NCI-H2196 (cell line): ENCODE data around the gene SLC13A3.

Experiments
- DNase-seq: peaks from one replicate; lab custom pipeline; 2025; ENCODE audit not compliant: unreplicated experiment; lab: John Stamatoyannopoulos, UW

Gene SLC13A3

GRCh38 chr20:46562373-46563169 lies 88.7 kb downstream of the SLC13A3 start:
- peak; percentile 40 for DNase-seq

GRCh38 chr20:46562009-46562372 lies 89.3 kb downstream of the SLC13A3 start:
- no peak for DNase-seq

DNA sequence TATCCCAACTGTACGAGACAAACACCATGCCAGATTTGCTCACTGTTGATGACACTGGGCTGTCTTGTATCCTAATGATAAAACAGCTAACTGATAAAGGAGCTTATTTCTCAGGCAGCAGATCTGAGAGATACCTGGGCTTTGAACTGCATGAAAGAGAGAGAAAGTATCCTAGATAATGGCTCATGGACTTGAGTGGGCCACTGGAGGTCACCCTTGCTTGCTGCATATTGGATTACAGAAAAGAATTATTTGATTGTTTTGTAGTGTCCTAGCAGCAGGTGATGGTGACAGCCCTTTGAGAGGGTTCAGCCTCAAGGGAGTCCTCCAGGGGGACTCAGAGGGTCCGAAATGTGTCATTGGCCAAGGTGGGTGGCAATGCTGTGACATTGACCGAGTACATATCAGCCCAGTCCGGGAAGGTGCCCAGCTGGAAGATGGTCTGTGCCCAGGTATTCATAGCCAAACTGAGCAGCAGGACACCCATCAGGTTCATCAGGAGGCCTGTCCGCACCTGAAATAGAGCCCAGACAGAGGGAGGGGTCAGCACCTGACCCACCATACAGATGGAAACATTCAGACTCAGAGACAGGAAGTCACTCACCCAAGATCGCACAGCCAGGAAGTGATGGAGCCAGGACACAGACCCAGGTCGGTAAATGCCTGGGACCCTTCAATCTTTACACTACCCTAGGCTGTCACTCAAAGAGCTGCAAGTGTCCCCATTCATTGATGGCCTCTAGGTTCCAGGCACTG lies 91.4 kb downstream of the SLC13A3 start:
- peak; percentile 42 for DNase-seq

DNA sequence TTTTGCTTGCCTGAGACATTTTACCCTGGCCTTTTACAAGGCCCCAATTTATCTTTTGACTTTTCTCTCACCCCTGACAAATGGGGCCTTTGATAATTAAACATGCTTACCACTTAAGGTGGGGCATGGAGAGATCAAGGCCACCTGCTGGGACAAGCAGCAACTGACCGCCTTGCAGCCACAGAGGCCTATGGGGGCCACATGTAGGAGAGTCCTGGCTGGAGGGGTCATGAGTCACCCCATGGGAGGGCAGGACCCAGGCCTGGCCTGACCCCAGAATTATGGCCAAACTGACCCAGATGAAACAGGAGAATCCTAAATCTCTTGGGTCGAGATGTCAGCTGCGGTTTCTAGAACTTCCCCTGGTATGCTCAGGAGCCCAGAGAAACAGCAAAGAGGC lies 92.3 kb downstream of the SLC13A3 start:
- DNase-seq = no peak

- no peak for DNase-seq
Observed at GRCh38 chr20:46558511-46558959, 92.7 kb downstream of the SLC13A3 start.

GRCh38 chr20:46557231-46557956 lies 93.9 kb downstream of the SLC13A3 start:
- DNase-seq = no peak

GRCh38 chr20:46555370-46555956 lies 95.8 kb downstream of the SLC13A3 start:
- DNase-seq = no peak

- no peak for DNase-seq
Observed at GRCh38 chr20:46554828-46555227, 96.4 kb downstream of the SLC13A3 start.

- DNase-seq = no peak
Observed at GRCh38 chr20:46553926-46554325, 97.3 kb downstream of the SLC13A3 start.

DNA sequence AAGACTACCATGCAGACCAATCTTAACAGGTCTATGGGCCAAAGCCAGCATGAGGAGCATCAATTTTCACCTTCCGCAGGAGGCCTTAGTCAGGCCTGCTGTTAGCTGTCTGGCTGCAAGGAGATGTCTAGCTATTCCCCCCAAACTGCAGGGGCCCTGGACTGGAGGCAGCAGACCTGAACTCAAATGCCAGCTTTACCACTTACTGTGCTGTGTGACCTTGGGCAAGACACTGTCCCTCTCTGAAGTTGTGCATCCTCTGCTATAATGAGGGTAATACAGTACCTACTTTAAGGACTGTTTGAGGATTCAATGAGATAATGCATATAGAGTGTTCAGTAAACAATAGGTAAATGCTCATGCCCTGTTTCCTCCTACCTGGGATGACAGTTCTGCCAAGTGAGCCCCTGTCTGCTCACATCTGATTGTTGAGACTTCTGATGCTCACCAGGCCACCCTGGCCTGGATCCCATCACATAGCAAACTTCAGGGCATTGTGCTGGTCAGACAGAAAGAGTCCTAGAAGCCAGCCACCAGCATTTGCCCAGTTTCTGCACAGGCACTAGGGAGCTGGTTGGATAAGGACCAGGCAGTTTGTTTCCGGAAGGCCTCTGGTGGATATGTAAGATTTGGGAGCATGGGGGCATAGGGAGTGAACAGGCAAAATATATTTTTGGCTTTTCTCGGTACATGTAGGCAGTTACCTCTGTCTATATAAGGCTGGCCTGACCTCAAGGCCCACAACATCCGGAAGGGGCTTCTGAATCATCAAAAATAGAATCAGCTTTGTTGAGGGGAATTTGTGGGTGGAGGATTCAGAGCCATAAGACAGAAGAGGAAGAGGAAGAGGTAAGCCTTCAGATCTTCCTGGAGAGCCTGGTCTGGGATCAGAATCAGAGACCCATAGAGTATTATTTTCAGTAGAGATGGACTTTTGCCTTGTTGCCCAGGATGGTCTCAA lies 98.5 kb downstream of the SLC13A3 start:
- no peak for DNase-seq

GRCh38 chr20:46551522-46552381 lies 99.5 kb downstream of the SLC13A3 start:
- no peak for DNase-seq

DNA sequence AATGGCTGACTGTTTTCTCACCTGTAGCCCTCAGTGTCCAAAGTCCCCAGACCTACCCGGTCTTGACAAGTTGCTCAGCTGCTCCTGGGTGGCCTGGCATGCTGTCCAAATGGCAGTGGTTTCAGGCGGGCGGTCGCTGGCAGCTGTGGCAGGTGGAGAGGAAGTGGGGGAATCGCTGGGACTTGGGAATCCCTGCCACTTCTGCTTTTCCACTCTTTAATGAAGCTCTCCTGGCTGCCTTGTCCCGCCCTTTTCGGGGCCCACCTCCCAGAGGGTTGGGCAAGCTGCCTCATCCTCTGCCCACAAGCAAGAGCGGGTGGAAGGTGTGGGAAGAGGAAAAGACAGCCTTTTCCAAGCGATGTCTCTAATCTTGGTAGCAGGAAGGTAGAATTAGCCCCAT lies 100.8 kb downstream of the SLC13A3 start, which contains the start of gene OCSTAMP:
Gene OCSTAMP, minus strand, starts transcription at position 194 of the 400 bp plus-strand sequence. Its CDS starts 94 bp downstream, at position 100.
- no peak for DNase-seq

- no peak for DNase-seq
Observed at GRCh38 chr20:46549188-46549972, 101.9 kb downstream of the SLC13A3 start.

- no peak for DNase-seq
Observed at GRCh38 chr20:46548688-46549087, 102.6 kb downstream of the SLC13A3 start.

DNA sequence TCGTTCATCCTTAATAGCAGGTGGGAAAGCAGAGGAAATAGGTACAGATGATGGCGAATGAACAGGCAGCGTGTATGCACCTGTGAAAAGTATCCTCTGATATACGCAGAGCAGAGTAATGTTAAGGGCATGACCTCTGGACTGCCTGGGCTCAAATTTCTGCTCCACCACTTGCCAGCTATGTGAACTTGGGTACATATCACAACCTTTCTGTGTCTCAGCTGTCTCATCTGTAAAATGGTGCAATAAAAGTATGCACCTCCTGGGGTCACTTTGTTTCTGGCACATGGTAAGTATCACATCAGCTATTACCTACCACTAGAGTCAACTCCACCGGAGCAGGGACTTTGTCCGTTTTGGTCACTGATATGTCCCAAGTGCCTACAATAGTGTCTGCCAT lies 103.3 kb downstream of the SLC13A3 start:
- DNase-seq = no peak

GRCh38 chr20:46546936-46547335 lies 104.3 kb downstream of the SLC13A3 start:
- no peak for DNase-seq

- no peak for DNase-seq
Observed at GRCh38 chr20:46546298-46546697, 105.0 kb downstream of the SLC13A3 start.

DNA sequence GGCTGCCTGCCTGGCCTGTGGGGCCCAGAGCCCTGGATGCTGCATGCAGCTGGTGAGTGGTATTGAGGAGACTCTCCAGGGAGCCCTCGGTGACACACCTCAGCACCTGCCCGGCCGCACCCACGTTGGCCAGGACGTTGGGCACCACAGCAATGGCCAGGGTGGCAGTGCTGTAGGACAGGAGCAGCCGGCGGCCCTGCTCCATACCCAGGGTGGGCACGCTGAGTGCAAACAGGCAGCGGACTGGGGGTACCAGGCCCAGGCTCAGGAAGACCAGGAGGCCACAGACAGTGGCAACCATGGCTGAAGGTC lies 105.5 kb downstream of the SLC13A3 start:
- no peak for DNase-seq
